Measurements from ENCODE around the gene ROCK2.
A peak's percentile ranks its signal among the peaks of the same experiment; 100 is the strongest.

The ROCK2 gene

DNA sequence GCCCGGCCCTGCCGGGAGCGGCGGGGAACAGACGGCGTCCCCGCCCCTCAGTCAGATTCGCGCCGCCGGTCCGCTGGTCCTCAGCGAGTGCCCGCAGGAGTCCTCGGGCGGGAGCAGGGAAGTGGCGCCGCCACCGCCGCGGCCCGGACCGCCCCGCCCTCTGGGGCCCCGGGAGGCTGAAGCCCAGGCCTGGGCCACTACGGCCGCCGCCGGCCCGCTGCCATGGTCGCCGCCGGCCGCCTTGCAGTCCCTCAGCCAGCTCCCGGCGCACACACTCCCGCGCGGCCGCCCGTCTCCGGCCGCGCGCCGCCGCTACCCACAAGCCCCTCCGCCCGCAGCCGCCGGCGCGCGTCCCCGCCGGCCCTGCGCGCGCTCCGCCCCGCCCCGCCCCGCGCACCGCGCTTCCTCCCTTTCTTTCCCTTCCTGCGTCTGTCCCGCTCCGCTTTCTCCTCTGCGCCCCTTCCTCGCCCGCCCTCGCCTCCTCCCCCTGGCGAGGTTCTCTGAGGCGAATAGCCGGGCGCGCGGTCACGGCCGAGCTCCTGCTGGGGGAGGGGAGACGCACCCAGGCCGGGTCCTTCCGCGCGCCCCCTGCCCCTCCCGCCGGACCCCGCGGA, at the start of gene ROCK2:
ROCK2 (minus strand) TSS at position 295 of the 614 bp plus-strand sequence. CDS start 500 bp downstream, outside the sequence.
- in situ Hi-C loops (cut with HindIII; ENCODE audit: low pct_unique_long_range_greater_than_20kb, low sequenced_read_pairs) = no loop called here
- TF ChIP-seq JUND (IDR thresholded peaks at IDR 0.05; ENCODE audit: low read depth) = no peak
- peak; percentile 58 to 80 for DNase-seq (ENCODE audit: low read depth in 1 of 2, low spot score in 1 of 2)

DNA sequence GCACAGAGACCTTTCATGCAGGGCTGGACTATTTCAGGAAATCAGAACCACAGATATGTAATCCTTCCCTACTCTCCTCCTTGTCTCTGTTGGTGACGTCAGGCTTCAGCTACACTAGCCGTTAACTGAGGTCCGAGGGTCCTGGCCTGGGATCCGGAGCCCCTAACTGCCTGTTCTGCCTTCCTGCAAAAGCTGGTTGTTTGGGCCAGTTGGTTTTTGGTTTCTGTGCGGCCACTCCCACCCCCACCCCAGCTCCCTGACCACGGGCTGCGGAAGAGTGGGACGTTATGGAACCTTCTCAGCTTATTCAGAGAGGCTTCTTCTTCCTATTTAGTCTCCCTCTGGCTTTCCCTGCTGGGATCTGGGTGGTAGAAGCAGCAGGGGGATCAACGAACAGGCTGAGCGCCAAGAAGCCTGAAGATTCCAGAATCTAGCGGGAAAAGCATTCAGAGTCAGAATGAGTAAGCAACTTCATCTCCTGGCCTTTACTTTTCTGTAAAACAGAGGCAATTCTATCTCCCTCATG, 49.3 kb upstream of the ROCK2 start:
- in situ Hi-C loops (cut with HindIII; ENCODE audit: low pct_unique_long_range_greater_than_20kb, low sequenced_read_pairs) = no loop called here
- DNase-seq (ENCODE audit: low read depth in 1 of 2, low spot score in 1 of 2) = no peak
- no peak for TF ChIP-seq JUND (IDR thresholded peaks at IDR 0.05; ENCODE audit: low read depth)

DNA sequence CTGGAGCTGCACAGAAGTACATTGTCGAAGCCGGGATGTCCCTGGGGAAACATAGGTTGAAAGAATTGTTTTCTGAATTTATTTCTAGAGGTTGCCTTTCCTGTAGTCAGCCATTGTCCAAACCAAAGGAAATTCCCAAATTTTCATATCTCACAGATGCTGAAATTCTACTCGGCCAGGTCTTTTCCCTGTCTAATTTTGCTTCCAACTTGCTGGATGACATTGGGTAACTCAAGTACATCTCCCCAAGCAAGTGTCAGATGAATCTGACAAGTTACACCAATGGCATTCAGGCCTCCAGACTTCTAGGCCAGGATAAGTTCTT, 47.5 kb upstream of the ROCK2 start:
- in situ Hi-C loops (cut with HindIII; ENCODE audit: low pct_unique_long_range_greater_than_20kb, low sequenced_read_pairs) = no loop called here
- DNase-seq (ENCODE audit: low read depth in 1 of 2, low spot score in 1 of 2) = no peak
- TF ChIP-seq JUND (IDR thresholded peaks at IDR 0.05; ENCODE audit: low read depth) = no peak

GRCh38 chr2:11390399-11390658, 45.9 kb upstream of the ROCK2 start:
- DNase-seq (ENCODE audit: low read depth in 1 of 2, low spot score in 1 of 2) = no peak
- no peak for TF ChIP-seq JUND (IDR thresholded peaks at IDR 0.05; ENCODE audit: low read depth)
- in situ Hi-C loops (cut with HindIII; ENCODE audit: low pct_unique_long_range_greater_than_20kb, low sequenced_read_pairs) = no loop called here

GRCh38 chr2:11389551-11390398, 45.3 kb upstream of the ROCK2 start:
- in situ Hi-C loops (cut with HindIII; ENCODE audit: low pct_unique_long_range_greater_than_20kb, low sequenced_read_pairs) = no loop called here
- peak in 1 of 2 experiments; percentile 25 for DNase-seq (ENCODE audit: low read depth in 1 of 2, low spot score in 1 of 2)
- TF ChIP-seq JUND (IDR thresholded peaks at IDR 0.05; ENCODE audit: low read depth) = no peak

DNA sequence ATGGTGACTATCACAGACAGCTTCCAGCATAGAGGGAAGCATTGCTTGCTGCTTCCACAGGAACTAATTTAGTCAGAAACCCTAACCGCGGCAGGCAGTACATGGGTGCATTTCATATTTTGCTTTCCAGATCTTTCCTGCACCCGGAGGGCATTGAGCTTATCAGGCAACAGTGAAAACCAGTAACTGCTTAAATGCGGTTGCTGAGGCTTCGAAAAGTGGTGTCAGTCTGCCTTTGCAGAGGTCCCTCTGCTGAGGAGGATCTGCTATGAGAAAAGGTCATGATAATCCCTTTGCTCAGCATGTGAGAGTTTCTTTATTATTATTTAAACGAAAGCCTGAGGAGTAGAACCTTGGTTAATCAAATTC, 44.6 kb upstream of the ROCK2 start:
- in situ Hi-C loops (cut with HindIII; ENCODE audit: low pct_unique_long_range_greater_than_20kb, low sequenced_read_pairs) = no loop called here
- no peak for TF ChIP-seq JUND (IDR thresholded peaks at IDR 0.05; ENCODE audit: low read depth)

DNA sequence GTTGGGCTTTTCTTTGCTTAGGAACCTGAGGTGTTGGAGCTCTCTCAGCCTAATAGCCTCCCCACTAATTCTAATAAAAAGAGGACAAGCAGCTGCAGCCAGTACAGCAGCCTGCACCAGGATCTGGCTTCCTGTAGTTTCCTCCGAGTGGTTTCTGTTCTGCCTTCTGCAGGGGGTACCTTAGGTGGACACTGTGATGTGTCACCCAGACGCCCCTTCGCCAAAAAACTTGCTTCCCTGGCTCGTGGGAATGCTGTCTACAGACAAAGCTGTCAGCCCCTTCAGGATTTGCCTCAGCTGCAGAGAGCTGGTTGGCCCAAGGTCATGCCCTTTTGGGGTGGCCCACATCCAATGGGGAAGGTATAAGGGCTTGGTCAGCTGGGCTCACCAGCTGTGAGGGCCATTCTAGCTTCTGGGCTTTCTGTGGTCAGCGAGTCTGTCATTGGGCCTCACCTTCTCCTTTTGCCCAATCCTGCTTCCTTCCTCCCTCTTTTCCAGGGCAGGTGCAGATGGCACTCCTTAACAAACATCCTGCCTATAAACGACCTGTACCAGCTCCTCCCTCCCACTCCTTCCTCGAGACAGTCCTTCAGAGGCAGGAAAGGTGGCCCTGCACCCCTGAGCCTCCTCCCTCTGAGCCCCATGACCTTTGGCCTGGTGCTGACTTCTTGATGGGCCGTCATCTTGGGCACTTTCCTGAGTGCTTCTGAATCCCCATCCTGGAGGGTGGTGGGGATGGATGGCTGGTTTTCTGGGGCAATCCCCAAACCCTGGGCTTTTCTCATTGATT, 44.0 kb upstream of the ROCK2 start:
- in situ Hi-C loops (cut with HindIII; ENCODE audit: low pct_unique_long_range_greater_than_20kb, low sequenced_read_pairs) = no loop called here
- DNase-seq (ENCODE audit: low read depth in 1 of 2, low spot score in 1 of 2) = no peak
- no peak for TF ChIP-seq JUND (IDR thresholded peaks at IDR 0.05; ENCODE audit: low read depth)

More for the DNA sequence above, 44.6 kb upstream of the ROCK2 start:
- DNase-seq (ENCODE audit: low read depth in 1 of 2, low spot score in 1 of 2) = no peak

DNA sequence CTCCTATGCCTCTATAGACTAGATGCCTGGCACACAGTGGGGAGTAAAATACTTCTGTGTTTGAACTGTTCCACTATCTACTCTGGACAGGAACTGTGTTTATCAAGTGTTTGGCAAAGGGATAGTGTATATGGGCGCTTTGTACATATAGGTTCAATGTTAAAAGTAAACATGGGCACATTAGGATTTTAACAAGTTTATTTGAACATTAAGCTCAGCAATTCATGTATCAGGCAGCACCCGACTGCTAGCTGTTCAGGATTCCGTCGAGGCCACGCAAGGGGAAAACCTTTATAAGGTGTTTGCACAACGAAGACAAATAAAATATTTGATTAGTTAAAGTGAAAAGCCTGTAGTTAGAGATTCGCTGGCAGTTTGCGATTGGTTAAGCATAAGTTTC, 43.4 kb upstream of the ROCK2 start:
- in situ Hi-C loops (cut with HindIII; ENCODE audit: low pct_unique_long_range_greater_than_20kb, low sequenced_read_pairs) = no loop called here
- TF ChIP-seq JUND (IDR thresholded peaks at IDR 0.05; ENCODE audit: low read depth) = no peak
- DNase-seq (ENCODE audit: low read depth in 1 of 2, low spot score in 1 of 2) = no peak

- no peak for DNase-seq (ENCODE audit: low read depth in 1 of 2, low spot score in 1 of 2)
- in situ Hi-C loops (cut with HindIII; ENCODE audit: low pct_unique_long_range_greater_than_20kb, low sequenced_read_pairs) = no loop called here
- no peak for TF ChIP-seq JUND (IDR thresholded peaks at IDR 0.05; ENCODE audit: low read depth)
These were observed 42.6 kb upstream of the ROCK2 start for GRCh38 chr2:11387100-11387390.

GRCh38 chr2:11385847-11386246, 41.4 kb upstream of the ROCK2 start:
- TF ChIP-seq JUND (IDR thresholded peaks at IDR 0.05; ENCODE audit: low read depth) = no peak
- DNase-seq (ENCODE audit: low read depth in 1 of 2, low spot score in 1 of 2) = no peak
- in situ Hi-C loops (cut with HindIII; ENCODE audit: low pct_unique_long_range_greater_than_20kb, low sequenced_read_pairs) = no loop called here

GRCh38 chr2:11385216-11385615, 40.8 kb upstream of the ROCK2 start:
- in situ Hi-C loops (cut with HindIII; ENCODE audit: low pct_unique_long_range_greater_than_20kb, low sequenced_read_pairs) = no loop called here
- no peak for DNase-seq (ENCODE audit: low read depth in 1 of 2, low spot score in 1 of 2)
- no peak for TF ChIP-seq JUND (IDR thresholded peaks at IDR 0.05; ENCODE audit: low read depth)

DNA sequence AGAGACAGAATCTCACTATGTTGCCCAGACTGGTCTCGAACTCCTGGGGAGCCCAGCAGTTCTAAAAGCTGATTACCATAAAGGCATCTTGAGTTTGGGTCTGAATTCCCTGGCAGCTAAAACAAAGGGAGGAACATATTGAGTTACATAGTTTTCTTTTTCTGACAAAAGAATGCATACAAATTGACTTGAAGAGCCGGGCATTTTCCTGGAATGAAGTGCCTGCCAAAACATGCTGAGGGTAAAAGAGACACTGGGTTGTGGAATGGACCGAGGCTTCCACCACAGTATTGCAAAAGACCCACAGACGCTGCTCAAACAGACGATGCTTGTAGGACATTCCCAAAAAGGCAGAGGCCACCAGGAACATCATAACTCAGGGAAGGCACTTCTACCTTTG, 35.1 kb upstream of the ROCK2 start:
- no peak for DNase-seq (ENCODE audit: low read depth in 1 of 2, low spot score in 1 of 2)
- in situ Hi-C loops (cut with HindIII; ENCODE audit: low pct_unique_long_range_greater_than_20kb, low sequenced_read_pairs) = no loop called here
- TF ChIP-seq JUND (IDR thresholded peaks at IDR 0.05; ENCODE audit: low read depth) = no peak

DNA sequence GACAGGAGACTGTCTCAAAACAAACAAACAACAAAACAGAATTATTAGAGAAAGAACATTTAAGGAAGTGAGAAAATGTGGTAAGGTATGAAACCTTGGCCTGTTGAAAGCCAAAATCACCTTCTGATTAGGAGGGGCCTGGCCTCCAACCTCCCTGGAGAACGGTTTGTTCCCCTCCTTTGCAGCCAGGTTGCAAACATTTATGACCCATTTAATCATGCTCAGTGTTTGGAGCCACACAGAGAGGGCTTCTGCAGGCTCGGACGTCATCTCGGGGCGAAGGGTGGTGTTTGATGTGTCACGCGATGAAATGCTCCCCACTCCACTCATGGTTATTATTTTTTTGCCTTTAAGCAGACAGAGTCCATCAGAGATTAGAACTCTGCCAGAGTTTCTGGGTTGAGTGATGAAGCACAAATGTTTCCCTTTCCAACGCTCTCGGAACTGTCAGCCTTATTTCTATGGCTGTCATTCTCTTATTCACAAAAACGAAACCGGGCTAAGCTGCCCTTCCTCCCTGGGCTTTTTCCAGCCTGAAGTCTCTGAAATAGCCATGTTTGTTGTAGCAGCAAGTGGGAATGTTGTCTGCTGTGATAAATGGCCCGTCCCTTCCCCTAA, 33.6 kb upstream of the ROCK2 start:
- no peak for TF ChIP-seq JUND (IDR thresholded peaks at IDR 0.05; ENCODE audit: low read depth)
- in situ Hi-C loops (cut with HindIII; ENCODE audit: low pct_unique_long_range_greater_than_20kb, low sequenced_read_pairs) = no loop called here
- no peak for DNase-seq (ENCODE audit: low read depth in 1 of 2, low spot score in 1 of 2)

Measured in T47D (cell line).